Measurements from ENCODE around the gene SCARF2. TPM values are rescaled to one million over a fixed set of nuclear protein-coding genes. Genes with fewer than 3 reads are reported as not detected.

The SCARF2 gene
- total and polyA plus RNA-seq, 2 of the 13 experiments (the other 11 are each of a cell fraction or from before 2014, with no cell fraction given), result 3.3 to 6.2 TPM

- no peak for TF ChIP-seq ZNF557 (CRISPR knock-in tag; IDR thresholded peaks at IDR 0.05)
- no peak for TF ChIP-seq XRCC5 (optimal IDR thresholded peaks at IDR 0.05; ENCODE audit: low read length)
Observed at GRCh38 chr22:20475115-20475436, 37.5 kb upstream of the SCARF2 start (continued).

GRCh38 chr22:20472629-20473442 is 35.2 kb upstream of the SCARF2 start:
- Histone ChIP-seq H2AFZ (ENCODE audit: low read length) (no peak overlapping the region), H3K36me3 (replicated peaks in 1 of 2; ENCODE audit: control insufficient read depth in 1 of 2, insufficient read depth in 2 of 2, low read length in 2 of 2) (peaks cover 3 to 6% of the 10 kb centered on the region in 2 experiments; a peak in 3 of 5 replicates), H3K4me1 (ENCODE audit: insufficient read depth, low read length) (no peaks in the 10 kb centered on the region), H3K27me3 (ENCODE audit: control insufficient read depth in 1 of 2, insufficient read depth in 2 of 2, low read length in 2 of 2) (no peaks in the 10 kb centered on the region), H3K4me3 (replicated peaks in 1 of 3; ENCODE audit: insufficient read depth in 1 of 3, low read depth in 2 of 3, low read length in 3 of 3) (no peak overlapping the region), H3K9me3 (ENCODE audit: low read length) (no peaks in the 10 kb centered on the region), H4K20me1 (ENCODE audit: insufficient read depth, low read length) (no peaks in the 10 kb centered on the region), H3K9ac (ENCODE audit: insufficient read depth, low read depth, low read length) (no peak overlapping the region), H3K79me2 (ENCODE audit: insufficient read depth, low read length) (no peaks in the 10 kb centered on the region), H3K4me2 (ENCODE audit: low read depth, low read length) (no peak overlapping the region), H3K27ac (ENCODE audit: extremely low read length, insufficient read depth, low read length) (no peak overlapping the region)
- POLR2A ChIA-PET, result no interaction called here
- BruUV-seq (replicated peaks), result no TSS peak
- ATAC-seq (peak; percentile 22; the same call in 1 of the 3 replicates), DNase-seq (ENCODE audit: low spot score) (no peak), FAIRE-seq (no peak)
- in situ Hi-C loops (cut with HindIII; ENCODE audit: extremely low pct_ligation_motif_present, low pct_unique_long_range_greater_than_20kb) (no loop called here), intact Hi-C loops (cut with micrococcal nuclease; ENCODE audit: unreplicated experiment) (no loop called here)
- WGBS (ENCODE audit: low lambda C conversion rate), result 96% methylated on average over 11 of the region's 11 CpGs
- CTCF ChIA-PET (ENCODE audit: low intra/inter-chr PET ratio, low total read pairs), result no interaction called here
- no peak for TF ChIP-seq ZNF816 (CRISPR knock-in tag; IDR thresholded peaks at IDR 0.05; ENCODE audit: borderline replicate concordance)
- TF ChIP-seq SUZ12 (IDR thresholded peaks at IDR 0.05; ENCODE audit: low read depth, low read length), result no peak
- TF ChIP-seq ZFAT (CRISPR knock-in tag; conservative IDR thresholded peaks at IDR 0.05), result no peak
- no peak for TF ChIP-seq ZNF225 (CRISPR knock-in tag; IDR thresholded peaks at IDR 0.05)
- TF ChIP-seq IRX3 (CRISPR knock-in tag; IDR thresholded peaks at IDR 0.05; ENCODE audit: borderline replicate concordance, low read depth), result no peak
- TF ChIP-seq E2F5 (CRISPR knock-in tag; conservative IDR thresholded peaks at IDR 0.05), result no peak
- no peak for TF ChIP-seq TCF12 (IDR thresholded peaks at IDR 0.05)
- no peak for TF ChIP-seq TCF12 (CRISPR knock-in tag; IDR thresholded peaks at IDR 0.05)
- no peak for TF ChIP-seq ZBTB4 (CRISPR knock-in tag; IDR thresholded peaks at IDR 0.05; ENCODE audit: borderline replicate concordance)
- TF ChIP-seq ZNF121 (CRISPR knock-in tag; IDR thresholded peaks at IDR 0.05), result no peak
- TF ChIP-seq ZSCAN29 (CRISPR knock-in tag; conservative IDR thresholded peaks at IDR 0.05), result no peak
- no peak for TF ChIP-seq RFX5 (IDR thresholded peaks at IDR 0.05; ENCODE audit: low read depth, low read length)
- TF ChIP-seq KAT2B (IDR thresholded peaks at IDR 0.05; ENCODE audit: borderline replicate concordance, low read depth, low read length), result no peak
- TF ChIP-seq ZNF580 (CRISPR knock-in tag; IDR thresholded peaks at IDR 0.05; ENCODE audit: borderline replicate concordance, low read depth), result no peak
- TF ChIP-seq MTF1 (CRISPR knock-in tag; IDR thresholded peaks at IDR 0.05), result no peak
- TF ChIP-seq CENPBD1 (CRISPR knock-in tag; IDR thresholded peaks at IDR 0.05; ENCODE audit: borderline replicate concordance, low read depth), result no peak
- no peak for TF ChIP-seq DMAP1 (CRISPR knock-in tag; IDR thresholded peaks at IDR 0.05)

Data from HepG2 (cell line).